Measurements from ENCODE around the gene NUTM2F.
"Not testable (repeated sequence)": the region's sequence is repeated elsewhere in the genome, so short reads cannot be mapped to it uniquely, and the experiment has no call there.

The NUTM2F gene

DNA sequence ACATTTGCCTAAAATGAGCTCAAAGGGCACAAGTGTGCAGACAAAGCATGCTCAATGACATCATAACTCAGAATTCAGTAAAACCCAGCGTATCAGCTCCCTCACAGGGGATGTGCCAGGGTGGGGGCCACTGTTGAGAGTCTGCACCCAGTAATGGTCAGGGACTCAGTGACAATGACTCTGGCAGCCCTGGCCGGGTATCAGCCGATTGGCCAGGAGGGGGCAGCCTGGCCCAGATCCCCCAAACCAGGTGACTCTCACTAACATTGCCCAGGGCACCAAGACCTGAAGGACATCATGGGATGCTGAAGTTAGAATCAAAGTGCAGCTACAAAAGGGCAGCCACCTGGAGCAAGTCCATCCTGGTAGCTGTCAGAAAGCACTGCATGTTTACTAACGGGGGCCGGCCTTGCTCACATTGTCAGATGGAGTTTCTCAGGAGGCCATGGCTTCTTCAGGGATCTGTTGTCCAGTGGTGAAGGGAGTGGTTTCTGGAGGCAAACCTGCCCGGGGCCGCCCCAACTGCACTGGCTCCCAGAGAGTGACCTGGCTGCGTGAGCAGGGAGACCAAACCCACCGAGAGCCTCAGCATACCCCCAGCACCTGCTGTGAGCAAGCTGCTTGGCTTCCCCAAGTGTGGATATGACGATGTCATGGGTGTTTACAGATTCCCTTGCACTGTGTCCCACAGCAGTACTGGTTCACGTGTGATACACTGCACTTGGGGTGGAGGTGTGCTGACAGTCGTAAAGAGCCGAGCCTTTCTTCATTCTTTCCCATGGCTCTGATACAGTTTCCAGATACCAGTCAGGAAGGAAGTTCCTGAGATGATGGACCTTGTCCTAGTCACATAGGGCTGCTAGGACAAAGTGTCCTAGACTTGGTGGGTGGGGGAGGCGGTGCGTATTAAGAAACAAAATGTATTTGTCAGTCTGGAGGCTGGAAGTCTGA, 13.1 kb downstream of the NUTM2F start:
- not testable (repeated sequence) for DNase-seq

DNA sequence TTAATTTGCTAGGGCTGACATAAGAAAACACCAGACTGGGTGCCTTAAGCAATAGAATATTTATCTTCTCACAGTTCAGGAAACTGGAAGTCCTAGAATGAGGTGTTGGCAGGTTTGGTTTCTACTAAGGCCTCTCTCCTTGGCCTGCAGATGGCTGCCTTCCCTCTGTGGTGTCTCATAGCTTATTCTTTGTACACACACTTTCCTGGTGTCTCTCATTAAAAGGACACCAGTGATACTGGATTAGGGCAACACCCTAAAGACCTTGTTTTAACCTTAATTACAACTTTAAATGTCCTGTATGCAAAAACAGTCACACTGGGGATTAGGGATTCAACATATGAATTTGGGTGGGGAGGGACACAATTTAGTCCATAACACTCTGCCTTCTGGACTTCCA, 25.1 kb downstream of the NUTM2F start:
- no peak for DNase-seq

DNA sequence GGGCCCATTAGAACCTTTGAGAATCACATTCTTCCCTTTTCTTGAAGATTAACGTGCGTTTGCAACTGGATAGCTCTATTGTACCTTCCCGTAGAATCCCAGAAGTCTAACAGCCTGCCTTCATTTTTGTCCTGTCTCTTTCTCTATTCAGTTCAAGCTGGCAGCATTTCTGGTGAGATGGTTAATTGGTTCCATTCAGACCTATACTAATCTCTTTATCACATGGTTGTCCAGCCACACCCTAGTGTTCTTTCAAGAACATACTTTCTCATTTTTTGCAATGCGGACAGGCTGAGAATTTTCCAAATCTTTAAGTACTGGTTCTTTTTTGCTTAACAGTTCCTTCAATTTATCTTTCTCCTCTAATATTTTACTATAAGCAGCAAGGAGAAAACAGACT, 26.0 kb downstream of the NUTM2F start:
- DNase-seq = no peak

DNA sequence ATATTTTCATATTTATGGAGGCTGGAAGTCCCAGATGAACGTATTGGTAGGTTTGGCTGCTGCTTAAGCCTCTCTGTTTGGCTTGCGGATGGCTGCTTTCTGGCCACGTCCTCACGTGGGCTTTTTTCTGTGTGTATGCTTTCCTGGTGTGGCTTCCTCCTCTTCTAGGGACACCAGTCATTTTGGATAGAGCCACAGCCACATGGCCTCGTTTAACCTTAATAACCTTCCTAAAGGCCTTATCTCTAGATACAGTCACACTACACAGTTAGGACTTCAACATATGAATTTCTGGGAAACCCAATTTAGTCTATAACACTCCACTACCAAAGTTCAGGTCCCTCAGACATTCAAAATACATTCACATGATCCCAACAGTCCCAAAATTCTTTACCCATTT, 26.9 kb downstream of the NUTM2F start:
- DNase-seq = no peak

DNA sequence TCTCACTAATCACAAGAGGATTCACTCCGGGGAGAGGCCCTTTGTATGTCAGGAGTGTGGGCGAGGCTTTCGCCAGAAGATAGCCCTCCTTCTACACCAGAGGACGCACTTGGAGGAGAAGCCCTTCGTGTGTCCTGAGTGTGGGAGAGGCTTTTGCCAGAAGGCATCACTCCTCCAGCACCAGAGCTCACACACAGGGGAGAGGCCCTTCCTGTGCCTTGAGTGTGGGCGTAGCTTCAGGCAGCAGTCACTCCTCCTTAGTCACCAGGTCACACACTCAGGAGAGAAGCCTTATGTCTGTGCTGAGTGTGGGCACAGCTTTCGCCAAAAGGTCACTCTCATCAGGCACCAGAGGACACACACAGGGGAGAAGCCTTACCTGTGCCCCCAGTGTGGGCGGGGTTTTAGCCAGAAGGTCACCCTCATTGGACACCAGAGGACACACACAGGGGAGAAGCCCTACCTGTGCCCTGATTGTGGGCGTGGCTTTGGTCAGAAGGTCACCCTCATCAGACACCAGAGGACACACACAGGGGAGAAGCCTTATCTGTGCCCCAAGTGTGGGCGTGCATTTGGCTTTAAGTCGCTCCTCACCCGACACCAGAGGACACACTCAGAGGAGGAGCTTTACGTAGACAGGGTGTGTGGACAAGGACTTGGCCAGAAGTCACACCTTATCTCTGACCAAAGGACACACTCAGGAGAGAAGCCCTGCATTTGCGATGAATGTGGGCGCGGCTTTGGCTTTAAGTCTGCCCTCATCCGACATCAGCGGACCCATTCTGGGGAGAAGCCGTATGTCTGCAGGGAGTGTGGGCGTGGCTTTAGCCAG, 27.8 kb downstream of the NUTM2F start:
- DNase-seq = no peak

DNA sequence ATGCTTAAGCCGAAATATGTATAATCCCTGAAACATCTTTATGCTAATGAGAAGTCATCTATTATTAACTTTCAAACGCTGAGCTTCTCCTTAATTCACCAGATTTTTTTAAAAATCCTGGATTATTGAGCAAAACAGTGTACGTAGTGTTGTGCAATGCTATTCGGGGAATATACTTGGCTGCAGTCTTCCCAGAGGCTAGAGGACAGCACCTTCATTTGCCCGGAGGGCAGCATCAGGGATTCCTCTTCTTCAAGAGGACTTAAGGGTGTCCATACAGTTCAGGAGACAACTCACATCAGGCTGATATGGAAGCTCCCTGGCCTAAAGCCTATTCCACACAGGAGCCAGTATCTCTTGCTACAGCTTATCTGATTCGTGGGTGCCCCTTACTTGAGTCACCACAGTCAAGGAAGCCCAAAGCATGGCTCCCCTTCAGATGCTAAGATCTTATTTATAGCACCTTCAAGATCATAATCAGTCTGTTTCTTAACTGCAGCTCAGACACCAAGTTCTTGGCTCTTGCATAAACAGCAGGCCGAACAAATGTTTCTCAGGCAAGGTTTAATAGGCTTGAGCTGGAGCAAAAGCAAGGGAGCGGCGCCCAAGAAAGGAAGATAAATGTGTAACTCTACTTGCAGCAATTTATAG, 29.4 kb downstream of the NUTM2F start:
- no peak for DNase-seq

DNA sequence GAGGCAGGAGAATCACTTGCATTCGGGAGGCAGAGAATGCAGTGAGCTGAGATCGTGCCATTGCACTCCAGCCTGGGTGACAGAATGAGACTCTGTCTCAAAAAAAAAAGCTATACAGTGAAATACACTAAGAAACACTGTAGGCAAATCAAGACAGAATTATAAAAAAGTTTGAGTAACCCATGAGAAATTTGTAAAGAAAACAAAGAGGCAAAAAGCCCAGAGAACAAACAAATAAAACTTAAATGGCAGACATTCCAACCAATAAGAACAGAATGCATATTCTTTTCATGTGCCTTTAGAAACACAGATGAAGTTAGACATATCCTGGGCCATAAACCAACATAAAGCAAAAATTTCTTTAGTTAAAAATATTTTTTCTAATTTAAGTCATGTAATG, 38.8 kb downstream of the NUTM2F start:
- no peak for DNase-seq

DNA sequence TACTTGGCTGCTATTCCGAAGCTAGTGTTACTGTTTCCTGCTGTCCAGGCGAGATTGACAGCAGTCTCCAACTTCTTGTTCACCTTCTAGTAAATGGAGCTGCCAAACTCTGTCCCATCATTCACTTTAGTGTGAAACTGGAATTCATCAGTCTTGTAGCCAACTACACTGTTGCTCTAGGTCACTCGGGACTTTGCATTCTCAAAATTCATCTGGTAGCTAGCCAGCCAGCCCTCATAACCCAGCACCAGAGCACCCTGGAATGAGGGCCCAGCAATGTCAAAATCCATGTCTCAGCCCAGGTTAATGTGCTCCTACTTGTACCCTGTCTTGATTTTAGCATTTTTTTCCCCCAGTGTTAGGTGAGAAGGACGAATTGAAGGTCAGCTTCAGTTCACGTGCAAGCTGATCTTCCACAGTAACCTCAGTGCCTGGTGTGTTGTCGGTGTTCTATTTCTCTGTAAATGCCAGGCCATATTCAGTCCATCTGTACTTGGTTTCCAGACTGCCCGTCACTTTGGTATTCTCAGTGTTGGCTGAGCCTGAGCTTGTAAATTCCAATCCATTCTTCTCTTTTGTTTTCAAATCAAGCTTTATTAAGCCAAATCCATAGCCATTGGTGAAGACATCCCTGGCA, 40.4 kb downstream of the NUTM2F start:
- DNase-seq = no peak

DNA sequence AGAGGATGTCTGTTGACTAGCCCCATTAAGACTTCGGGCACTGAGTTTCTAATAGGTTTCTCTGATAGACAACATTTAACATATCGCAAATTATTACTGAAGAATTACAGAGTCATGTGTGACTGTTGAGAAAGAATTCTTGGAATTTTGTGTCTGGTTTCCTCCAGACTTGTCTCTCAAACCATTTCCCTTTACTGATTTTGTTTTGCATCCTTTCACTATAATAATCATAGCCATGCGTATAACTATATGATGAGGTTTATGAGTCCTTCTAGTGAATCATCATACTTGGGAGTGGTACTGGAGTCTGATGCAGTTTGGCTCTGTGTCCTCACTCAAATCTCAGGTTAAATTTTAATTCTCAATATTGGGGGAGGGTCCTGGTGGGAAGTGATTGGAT, 42.3 kb downstream of the NUTM2F start:
- no peak for DNase-seq

DNA sequence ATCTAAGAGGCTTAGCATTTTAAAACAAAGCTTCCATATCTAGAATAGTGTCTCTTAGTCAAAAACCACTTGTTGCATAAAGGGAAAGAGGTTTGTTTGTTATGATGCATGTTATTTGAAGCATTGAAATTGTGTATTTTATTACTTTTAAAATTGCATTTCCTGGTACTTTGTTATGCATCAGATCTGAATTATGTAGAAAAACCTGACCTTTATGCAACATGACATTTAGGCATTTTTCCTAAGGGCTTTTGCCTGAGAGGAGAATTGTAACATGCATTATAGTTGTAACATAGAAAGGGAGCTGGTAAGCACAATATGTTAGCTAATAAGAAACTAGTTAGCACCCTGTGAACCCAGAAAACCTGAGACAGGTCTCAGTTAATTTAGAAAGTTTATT, 47.3 kb downstream of the NUTM2F start:
- DNase-seq = no peak

DNA sequence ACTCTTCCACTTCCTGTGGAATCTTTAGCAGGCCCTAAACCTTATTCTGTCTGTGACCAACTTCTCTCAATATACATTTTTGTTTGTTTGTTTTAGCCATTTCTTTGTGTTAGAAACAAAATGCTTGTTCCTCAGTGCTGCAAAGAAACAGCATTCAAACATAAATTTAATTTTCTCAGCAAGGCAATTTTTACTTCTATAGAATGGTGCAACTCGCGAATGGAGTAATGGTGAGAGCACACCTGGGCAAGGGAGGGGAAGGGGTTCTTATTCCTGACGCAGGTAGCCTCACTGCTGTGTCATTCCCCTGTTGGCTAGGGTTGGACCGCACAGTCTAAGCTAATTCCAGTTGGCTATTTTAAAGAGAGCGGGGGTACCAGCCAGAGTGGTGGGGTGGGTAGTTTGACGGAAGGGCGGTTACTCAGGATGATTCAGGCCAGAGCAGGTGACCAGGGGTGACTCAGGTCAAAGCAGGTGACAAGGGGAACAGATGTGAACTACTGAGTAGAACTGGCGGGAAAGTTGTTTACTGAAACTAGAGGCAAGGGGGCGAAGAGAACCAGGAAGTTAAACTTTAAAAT, 47.9 kb downstream of the NUTM2F start:
- no peak for DNase-seq

DNA sequence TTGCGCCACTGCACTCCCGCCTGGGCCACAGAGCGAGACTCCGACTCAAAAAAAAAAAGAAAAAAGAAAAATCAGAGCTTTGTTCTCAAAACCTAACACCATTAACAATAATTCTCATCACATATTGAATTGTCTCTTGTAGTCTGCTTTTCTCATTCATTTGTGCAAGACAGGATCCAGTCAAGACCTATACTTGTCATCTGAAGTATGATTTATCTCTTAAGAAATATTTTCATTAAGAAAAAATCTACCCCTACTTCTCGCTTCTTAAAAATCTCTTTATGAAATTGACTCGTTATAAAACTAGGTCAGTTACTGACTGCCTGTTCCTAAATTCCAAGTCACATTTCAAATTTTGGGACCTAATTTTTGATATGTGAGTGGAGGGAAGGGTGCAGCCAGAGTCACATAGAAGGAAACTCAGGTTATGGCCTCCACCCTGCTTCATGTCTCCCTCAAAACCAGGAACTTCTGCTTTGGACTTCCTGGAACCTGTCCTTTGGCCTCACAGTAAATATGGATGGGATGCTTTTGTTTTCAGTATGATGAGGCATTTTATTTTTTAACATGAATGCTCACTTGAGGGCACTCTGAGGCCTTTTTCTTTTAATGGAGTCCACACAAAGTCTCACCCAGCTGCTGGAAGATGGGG, 50.4 kb downstream of the NUTM2F start:
- DNase-seq = no peak

DNA sequence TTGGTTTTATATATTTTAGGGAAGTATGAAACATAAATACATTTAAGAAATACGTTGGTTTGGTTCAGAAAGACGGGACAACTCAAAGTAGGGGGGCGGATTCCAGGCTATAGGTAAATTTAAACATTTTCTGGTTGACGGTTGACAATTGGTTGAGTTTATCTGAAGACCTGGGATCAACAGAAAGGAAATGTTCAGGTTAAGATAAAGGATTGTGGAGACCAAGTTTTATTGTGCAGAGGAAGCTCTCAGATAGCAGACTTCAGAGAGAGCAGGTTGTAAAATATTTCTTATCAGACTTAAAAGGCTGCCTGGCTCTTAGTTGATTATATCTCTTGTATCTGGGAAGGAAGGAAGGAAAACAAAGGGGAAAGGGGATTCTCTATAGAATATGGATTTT, 51.4 kb downstream of the NUTM2F start:
- DNase-seq = not testable (repeated sequence)

DNA sequence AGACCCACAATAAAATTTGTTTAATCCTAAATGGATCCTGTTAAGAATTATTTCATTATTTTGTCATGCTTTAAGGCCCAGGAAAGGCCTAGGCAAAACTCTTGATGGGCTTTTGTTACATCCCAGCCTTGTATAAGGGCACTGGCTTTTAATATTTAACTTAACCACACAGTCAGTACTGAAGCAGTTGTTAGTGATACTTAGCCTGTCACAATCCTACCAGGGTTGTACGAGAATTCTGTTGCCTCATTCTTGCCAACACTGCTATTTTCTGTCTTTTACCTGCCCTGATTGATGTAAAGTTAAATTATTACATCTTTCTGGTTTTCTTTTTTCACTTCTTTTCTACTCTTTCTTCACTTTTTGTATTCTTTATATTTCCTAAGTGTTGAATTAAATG, 58.4 kb downstream of the NUTM2F start:
- no peak for DNase-seq

DNA sequence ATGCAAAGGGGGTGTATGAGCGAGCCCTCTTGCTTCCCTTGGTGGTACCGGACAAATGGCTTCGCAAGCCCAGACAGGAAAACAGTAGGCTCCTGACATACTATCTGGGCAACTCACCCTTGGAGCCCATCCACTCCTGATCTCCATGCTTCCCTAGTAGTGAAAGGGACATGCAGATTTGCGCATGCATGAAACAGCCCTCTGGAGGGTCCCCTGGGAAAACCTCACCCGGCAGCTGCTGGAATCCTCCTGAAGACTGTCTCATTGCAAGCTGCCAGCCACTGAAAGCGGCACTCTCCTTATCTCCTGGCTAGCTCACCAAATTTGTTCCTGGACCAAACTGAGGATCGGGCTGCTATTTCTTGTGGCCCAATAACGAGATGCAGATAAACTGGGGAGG, 59.2 kb downstream of the NUTM2F start:
- DNase-seq = no peak

Measured in NCI-H1105 (cell line).